Aorta (tissue), 5 donors: ENCODE results near the gene DMKN. TPM values are rescaled to one million over a fixed set of nuclear protein-coding genes. Genes with fewer than 3 reads are reported as not detected.
"Not testable (repeated sequence)": the region's sequence is repeated elsewhere in the genome, so short reads cannot be mapped to it uniquely, and the experiment has no call there.

Experiments used
- ATAC-seq: fragments of 200-7000 bp; cut with Tn5 transposase; one replicate; pipeline ENCODE4 v1.9.1; 2022; ENCODE audit warnings: moderate library complexity; ENCODE audit not compliant: low FRiP score
- DNase-seq, 2 donors: peaks; one replicate each; pipeline ENCODE4 v3.0.0-alpha.2; 2020
- H3K27ac ChIP-seq, 2 donors: one replicate each; pipeline ENCODE4 v1.5.1; 2013; ENCODE audit warnings: low read length in 2 of 2, mild to moderate bottlenecking in 2 of 2, moderate library complexity in 2 of 2, control low read depth in 1 of 2, inconsistent platforms in 1 of 2, low read depth in 1 of 2
- H3K27me3 ChIP-seq, 2 donors: one replicate each; pipeline ENCODE4 v1.6.1; 2013; ENCODE audit warnings: control low read depth in 1 of 2, low read length in 1 of 2, mild to moderate bottlenecking in 1 of 2, moderate library complexity in 1 of 2; ENCODE audit not compliant: insufficient read depth in 2 of 2, control insufficient read depth in 1 of 2
- H3K36me3 ChIP-seq, 2 donors: one replicate each; pipeline ENCODE4 v1.6.1; 2013; ENCODE audit warnings: control low read depth in 1 of 2, low read length in 1 of 2, mild to moderate bottlenecking in 1 of 2; ENCODE audit not compliant: insufficient read depth in 2 of 2, control insufficient read depth in 1 of 2
- H3K4me1 ChIP-seq, 2 donors: one replicate each; pipeline ENCODE4 v1.6.1; 2013; ENCODE audit warnings: low read length in 2 of 2, control low read depth in 1 of 2, mild to moderate bottlenecking in 1 of 2, moderate library complexity in 1 of 2; ENCODE audit not compliant: insufficient read depth in 2 of 2, control insufficient read depth in 1 of 2
- H3K4me3 ChIP-seq, 2 donors: one replicate each; pipeline ENCODE4 v1.5.1; 2013; ENCODE audit warnings: low read length in 2 of 2, control low read depth in 1 of 2, mild to moderate bottlenecking in 1 of 2
- H3K9me3 ChIP-seq: one replicate; pipeline ENCODE4 v1.6.1; 2013; ENCODE audit warnings: mild to moderate bottlenecking, low read length; ENCODE audit not compliant: control insufficient read depth
- WGBS, 2 donors: extraction: QIAGEN DNeasy Blood & Tissue Kit; methylation state at CpG; one replicate each; pipeline ENCODE4 v1.1.7; 2013; 5-methylcytosine and 5-hydroxymethylcytosine counted together
- intact Hi-C, 2 donors: fragments of 100-400 bp; cut with DNase I; formaldehyde crosslinking; loops; one replicate each; pipeline versions ENCODE4 v1.14.2 to v1.15.0; 2022
- polyA plus RNA-seq, 2 donors: library from polyadenylated mRNA; stranded (reverse); fragments of 200-250 nt; gene quantifications; one replicate each; pipeline ENCODE4 v1.2.3, GENCODE V29; 2013
- total RNA-seq, 2 donors: library from RNA; stranded (reverse); fragmentation: NEBNext Ultra II Directional; extraction: Animal tissue kit (Norgen Biotek cat#: 25700); gene quantifications; one replicate each; pipeline ENCODE4 v1.2.1, GENCODE V29; 2021
- donor health status: healthy with polysubstance abuse.
- donor health status: Bipolar disorder and iron deficiency.
- donor health status: DM: no; HTN: no; CAD: no.
- donor health status: DM: no; HTN: no; CAD: no.
- donor health status: DM: yes; HTN: yes; CAD: no.

The DMKN gene
- total and polyA plus RNA-seq, 4 donors = 22.2 to 43.7 (median 26.5) TPM

GRCh38 chr19:35487656-35488182 lies 25.7 kb downstream of the DMKN start:
- Histone ChIP-seq H3K27me3 (no peaks in the 10 kb centered on the region), H3K36me3 (no peaks in the 10 kb centered on the region), H3K9me3 (no peaks in the 10 kb centered on the region), H3K4me3 (no peak overlapping the region), H3K4me1 (no peaks in the 10 kb centered on the region), H3K27ac (no peak overlapping the region)
- intact Hi-C loops = no loop called here
- WGBS, 2 donors = 82 to 84% methylated on average over 10 of the region's 10 CpGs
- no peak for ATAC-seq
- peak in 1 of 2 donors; percentile 37 for DNase-seq

GRCh38 chr19:35486268-35486708 lies 27.2 kb downstream of the DMKN start:
- 80 to 89% methylated on average over 3 of the region's 3 CpGs for WGBS, 2 donors
- intact Hi-C loops = no loop called here
- Histone ChIP-seq H3K27ac (no peak overlapping the region), H3K4me3 (no peak overlapping the region), H3K4me1 (no peaks in the 10 kb centered on the region), H3K9me3 (no peaks in the 10 kb centered on the region), H3K36me3 (no peaks in the 10 kb centered on the region), H3K27me3 (no peaks in the 10 kb centered on the region)
- no peak for DNase-seq
- ATAC-seq = no peak

- WGBS, 2 donors = 33 to 35% methylated on average over 7 of the region's 7 CpGs
- no peak overlapping the region for H3K4me3 ChIP-seq
- no peaks in the 10 kb centered on the region for H3K9me3 ChIP-seq
- no peaks in the 10 kb centered on the region for H3K36me3 ChIP-seq
- intact Hi-C loops = no loop called here
- no peaks in the 10 kb centered on the region for H3K4me1 ChIP-seq
- DNase-seq (peak in 1 of 2 donors; percentile 19), ATAC-seq (no peak)
- no peak overlapping the region for H3K27ac ChIP-seq
- H3K27me3 ChIP-seq = no peaks in the 10 kb centered on the region
These were observed 29.0 kb downstream of the DMKN start for GRCh38 chr19:35484252-35485036.

- peak in 1 of 2 donors; percentile 41 for DNase-seq
- Histone ChIP-seq H3K27ac (no peak overlapping the region), H3K4me1 (no peaks in the 10 kb centered on the region), H3K4me3 (no peak overlapping the region), H3K36me3 (no peaks in the 10 kb centered on the region), H3K27me3 (no peaks in the 10 kb centered on the region), H3K9me3 (no peaks in the 10 kb centered on the region)
- no peak for ATAC-seq
- intact Hi-C loops = no loop called here
- 64 to 72% methylated on average over 5 of the region's 5 CpGs for WGBS, 2 donors
These were observed 30.4 kb downstream of the DMKN start for GRCh38 chr19:35483089-35483488.

- H3K4me3 ChIP-seq = no peak overlapping the region
- H3K27me3 ChIP-seq = no peaks in the 10 kb centered on the region
- ATAC-seq = no peak
- WGBS, 2 donors = 76% methylated on average over 21 of the region's 21 CpGs
- no peak for DNase-seq
- no peaks in the 10 kb centered on the region for H3K36me3 ChIP-seq
- H3K9me3 ChIP-seq = no peaks in the 10 kb centered on the region
- H3K4me1 ChIP-seq = no peaks in the 10 kb centered on the region
- no peak overlapping the region for H3K27ac ChIP-seq
- intact Hi-C loops = no loop called here
These were observed 34.4 kb downstream of the DMKN start for GRCh38 chr19:35478794-35479677.

GRCh38 chr19:35476149-35476548 lies 37.3 kb downstream of the DMKN start:
- no peak for DNase-seq
- no peaks in the 10 kb centered on the region for H3K27me3 ChIP-seq
- no peaks in the 10 kb centered on the region for H3K9me3 ChIP-seq
- H3K27ac ChIP-seq = no peak overlapping the region
- ATAC-seq = no peak
- WGBS, 2 donors = 36 to 38% methylated on average over 4 of the region's 4 CpGs
- no peaks in the 10 kb centered on the region for H3K4me1 ChIP-seq
- no peak overlapping the region for H3K4me3 ChIP-seq
- H3K36me3 ChIP-seq = no peaks in the 10 kb centered on the region
- intact Hi-C loops = no loop called here

GRCh38 chr19:35474594-35474993 lies 38.9 kb downstream of the DMKN start:
- H3K27me3 ChIP-seq, DNase-seq, H3K9me3 ChIP-seq, H3K36me3 ChIP-seq, ATAC-seq, H3K27ac ChIP-seq, H3K4me3 ChIP-seq, intact Hi-C loops, H3K4me1 ChIP-seq: not testable (repeated sequence)
- 92 to 96% methylated on average over 7 of the region's 7 CpGs for WGBS, 2 donors

- no peaks in the 10 kb centered on the region for H3K4me1 ChIP-seq
- no peak overlapping the region for H3K27ac ChIP-seq
- H3K4me3 ChIP-seq = no peak overlapping the region
- H3K36me3 ChIP-seq = no peaks in the 10 kb centered on the region
- intact Hi-C loops = no loop called here
- ATAC-seq = no peak
- WGBS, 2 donors = 91 to 92% methylated on average over 14 of the region's 14 CpGs
- no peak for DNase-seq
- H3K27me3 ChIP-seq = no peaks in the 10 kb centered on the region
- H3K9me3 ChIP-seq = no peaks in the 10 kb centered on the region
These were observed 39.3 kb downstream of the DMKN start for GRCh38 chr19:35474104-35474503.
